ENCODE results near the gene PVALEF. TPM values are rescaled to one million over a fixed set of nuclear protein-coding genes. Genes with fewer than 3 reads are reported as not detected.
"Not testable (repeated sequence)": the region's sequence is repeated elsewhere in the genome, so short reads cannot be mapped to it uniquely, and the experiment has no call there.

PVALEF gene
- total RNA-seq, 1 donor from 2014 or later, result not detected

DNA sequence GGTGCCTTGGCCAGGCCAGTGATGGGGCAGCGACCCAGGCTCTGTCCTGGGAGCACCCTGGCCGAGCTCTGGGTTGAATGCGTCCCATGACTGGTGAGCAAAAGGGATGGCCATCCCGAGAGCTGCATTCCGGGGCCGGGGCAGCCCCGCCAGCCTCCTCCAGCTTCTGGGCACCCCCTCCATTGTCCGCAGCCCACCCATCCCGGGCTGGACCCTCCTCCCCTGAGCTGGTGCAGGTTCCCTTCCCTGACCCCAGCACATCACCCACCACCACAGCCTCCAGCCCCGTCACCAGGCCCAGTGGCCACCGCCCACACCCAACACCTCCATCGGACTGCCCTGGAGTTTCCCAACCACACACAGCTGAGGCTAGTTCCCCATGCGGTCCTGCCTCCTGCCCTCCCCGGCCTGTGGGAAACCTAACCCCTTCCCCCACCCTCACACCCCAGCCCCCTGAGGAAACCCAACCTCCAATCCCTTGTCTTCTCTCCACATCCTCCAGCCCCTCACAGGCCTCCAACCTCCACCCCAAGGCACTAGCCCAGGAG, 16.2 kb upstream of the PVALEF start:
- intact Hi-C loops (cut with DNase I), result no loop called here
- ATAC-seq, result peak; percentile 75
- DNase-seq, result no peak
- no peaks in the 10 kb centered on the region for H3K36me3 ChIP-seq
- H3K27ac ChIP-seq, result no peak overlapping the region
- TF ChIP-seq, protein P1, sequence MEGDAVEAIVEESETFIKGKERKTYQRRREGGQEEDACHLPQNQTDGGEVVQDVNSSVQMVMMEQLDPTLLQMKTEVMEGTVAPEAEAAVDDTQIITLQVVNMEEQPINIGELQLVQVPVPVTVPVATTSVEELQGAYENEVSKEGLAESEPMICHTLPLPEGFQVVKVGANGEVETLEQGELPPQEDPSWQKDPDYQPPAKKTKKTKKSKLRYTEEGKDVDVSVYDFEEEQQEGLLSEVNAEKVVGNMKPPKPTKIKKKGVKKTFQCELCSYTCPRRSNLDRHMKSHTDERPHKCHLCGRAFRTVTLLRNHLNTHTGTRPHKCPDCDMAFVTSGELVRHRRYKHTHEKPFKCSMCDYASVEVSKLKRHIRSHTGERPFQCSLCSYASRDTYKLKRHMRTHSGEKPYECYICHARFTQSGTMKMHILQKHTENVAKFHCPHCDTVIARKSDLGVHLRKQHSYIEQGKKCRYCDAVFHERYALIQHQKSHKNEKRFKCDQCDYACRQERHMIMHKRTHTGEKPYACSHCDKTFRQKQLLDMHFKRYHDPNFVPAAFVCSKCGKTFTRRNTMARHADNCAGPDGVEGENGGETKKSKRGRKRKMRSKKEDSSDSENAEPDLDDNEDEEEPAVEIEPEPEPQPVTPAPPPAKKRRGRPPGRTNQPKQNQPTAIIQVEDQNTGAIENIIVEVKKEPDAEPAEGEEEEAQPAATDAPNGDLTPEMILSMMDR (IDR thresholded peaks at IDR 0.05), result no peak
- H3K27me3 ChIP-seq, result no peaks in the 10 kb centered on the region
- peaks cover 9% of the 10 kb centered on the region for H3K4me1 ChIP-seq
- H3K9me3 ChIP-seq, result no peaks in the 10 kb centered on the region
- H3K4me3 ChIP-seq, result no peak overlapping the region

DNA sequence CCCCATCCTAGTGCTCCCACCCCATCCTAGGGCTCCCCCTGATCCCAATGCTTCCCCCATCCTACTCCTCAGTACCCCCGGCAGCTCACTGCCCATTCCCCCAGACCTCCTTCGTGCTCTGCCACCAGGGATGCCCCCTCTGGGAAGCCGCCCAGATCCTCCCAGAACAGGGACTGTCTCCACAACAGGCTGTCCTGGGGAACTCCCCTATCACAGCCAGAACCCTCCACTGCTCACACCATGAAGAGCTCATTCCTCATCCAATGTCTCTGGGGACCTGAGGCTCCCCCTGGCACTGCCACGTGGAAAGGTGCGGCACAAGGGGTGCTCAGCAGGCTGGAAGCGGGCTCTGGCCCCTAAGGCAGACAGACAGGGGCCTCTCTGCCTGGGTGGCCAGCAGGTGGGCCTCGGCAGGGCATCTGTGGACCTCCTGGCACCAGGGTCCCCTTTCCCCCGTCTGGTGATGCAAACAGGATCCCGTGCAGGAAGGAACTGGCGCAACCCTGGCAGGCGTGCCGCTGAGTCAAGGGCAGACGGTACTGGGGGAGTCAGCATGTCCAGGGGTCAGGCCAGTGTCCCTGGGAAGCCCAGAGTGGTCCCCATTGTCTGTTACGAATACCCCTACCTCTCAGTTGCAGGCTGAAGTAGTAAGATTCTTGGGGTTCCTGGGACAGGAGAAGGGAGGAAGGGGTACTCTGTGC, 14.8 kb upstream of the PVALEF start:
- peaks cover 9% of the 10 kb centered on the region for H3K4me1 ChIP-seq
- DNase-seq, result peak; percentile 82
- intact Hi-C loops (cut with DNase I), result no loop called here
- H3K27ac ChIP-seq, result no peak overlapping the region
- no peaks in the 10 kb centered on the region for H3K36me3 ChIP-seq
- TF ChIP-seq, protein P1 (IDR thresholded peaks at IDR 0.05), result no peak
- no peaks in the 10 kb centered on the region for H3K27me3 ChIP-seq
- peak; percentile 72 for ATAC-seq
- no peaks in the 10 kb centered on the region for H3K9me3 ChIP-seq
- peak overlapping the region; percentile 10 for H3K4me3 ChIP-seq

DNA sequence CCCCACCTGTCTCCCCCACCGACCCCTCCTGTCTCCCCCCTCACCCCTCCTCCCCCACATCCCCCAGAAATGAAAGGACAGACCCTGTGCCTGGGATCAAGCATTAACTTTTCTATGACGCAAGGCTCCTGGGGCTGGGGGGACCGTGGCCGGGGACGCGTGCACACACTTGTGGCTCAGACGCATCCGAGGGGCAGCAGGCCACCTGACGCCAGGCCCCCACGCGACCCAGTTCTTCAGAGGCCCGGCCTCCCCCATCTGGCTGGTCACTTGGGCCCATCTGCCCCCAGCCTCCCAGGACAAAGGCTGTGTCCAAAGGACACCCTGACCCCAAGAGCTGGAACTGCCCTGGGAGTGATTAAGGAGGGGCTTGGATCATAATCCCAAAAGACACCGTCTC, 14.0 kb upstream of the PVALEF start:
- no peak overlapping the region for H3K27ac ChIP-seq
- H3K36me3 ChIP-seq, result no peaks in the 10 kb centered on the region
- intact Hi-C loops (cut with DNase I), result no loop called here
- no peaks in the 10 kb centered on the region for H3K9me3 ChIP-seq
- TF ChIP-seq, protein P1 (IDR thresholded peaks at IDR 0.05), result no peak
- peaks cover 9% of the 10 kb centered on the region for H3K4me1 ChIP-seq
- H3K27me3 ChIP-seq, result no peaks in the 10 kb centered on the region
- ATAC-seq (no peak), DNase-seq (no peak)
- H3K4me3 ChIP-seq, result no peak overlapping the region

DNA sequence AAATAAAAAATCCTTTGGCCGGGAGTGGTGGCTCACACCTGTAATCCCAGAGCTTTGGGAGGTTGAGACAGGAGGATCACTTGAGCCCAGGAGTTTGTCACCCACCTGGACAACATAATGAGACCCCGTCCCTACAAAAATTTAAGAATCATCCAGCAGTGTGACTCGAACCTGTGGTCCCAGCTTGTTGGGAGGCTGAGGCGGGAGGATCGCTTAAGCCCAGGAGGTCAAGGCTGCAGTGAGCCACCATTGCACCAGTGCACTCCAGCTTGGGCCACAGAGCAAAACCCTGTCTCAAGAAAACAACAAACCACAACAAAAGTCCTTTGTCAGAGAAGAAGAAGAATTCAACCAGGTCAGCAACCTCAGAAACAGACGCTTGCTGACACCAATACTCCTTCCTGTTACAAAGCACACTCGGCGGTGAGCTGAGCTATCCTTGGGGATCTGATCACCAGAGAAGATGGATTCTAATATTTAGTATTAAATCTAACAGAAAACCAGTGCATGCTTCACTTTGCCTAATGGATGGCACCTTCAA, 12.9 kb upstream of the PVALEF start:
- H3K4me1 ChIP-seq, result peaks cover 9% of the 10 kb centered on the region
- intact Hi-C loops (cut with DNase I), result no loop called here
- ATAC-seq, result no peak
- no peak overlapping the region for H3K4me3 ChIP-seq
- no peaks in the 10 kb centered on the region for H3K36me3 ChIP-seq
- DNase-seq, result no peak
- H3K27me3 ChIP-seq, result no peaks in the 10 kb centered on the region
- H3K9me3 ChIP-seq, result no peaks in the 10 kb centered on the region
- H3K27ac ChIP-seq, result no peak overlapping the region
- TF ChIP-seq, protein P1 (IDR thresholded peaks at IDR 0.05), result no peak

DNA sequence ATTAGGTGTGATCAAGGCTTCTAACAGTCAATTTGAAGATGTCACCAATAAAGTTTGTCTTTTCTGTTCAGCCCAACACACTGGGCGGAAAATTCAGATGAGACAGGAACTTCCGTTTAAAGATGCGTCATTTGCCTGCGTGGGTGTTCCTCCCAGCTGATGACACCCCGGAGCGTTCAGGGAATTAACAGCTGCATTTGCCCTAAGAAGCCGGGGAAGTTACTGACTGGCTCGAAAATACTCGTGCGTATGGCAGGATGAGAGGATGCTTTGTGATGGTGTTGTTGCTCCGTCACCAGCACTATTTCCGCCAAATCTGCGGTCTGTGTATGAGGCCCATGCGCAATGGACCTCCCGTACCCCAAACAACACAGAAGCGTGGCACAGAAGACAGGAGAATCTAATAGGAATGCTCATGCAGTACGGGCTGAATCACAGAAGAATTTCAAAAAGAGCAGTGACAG, 11.9 kb upstream of the PVALEF start:
- no peaks in the 10 kb centered on the region for H3K36me3 ChIP-seq
- intact Hi-C loops (cut with DNase I), result no loop called here
- no peaks in the 10 kb centered on the region for H3K27me3 ChIP-seq
- no peaks in the 10 kb centered on the region for H3K9me3 ChIP-seq
- H3K4me1 ChIP-seq, result peaks cover 9% of the 10 kb centered on the region
- TF ChIP-seq, protein P1 (IDR thresholded peaks at IDR 0.05), result no peak
- H3K4me3 ChIP-seq, result no peak overlapping the region
- peak; percentile 33 for ATAC-seq
- no peak for DNase-seq
- no peak overlapping the region for H3K27ac ChIP-seq

DNA sequence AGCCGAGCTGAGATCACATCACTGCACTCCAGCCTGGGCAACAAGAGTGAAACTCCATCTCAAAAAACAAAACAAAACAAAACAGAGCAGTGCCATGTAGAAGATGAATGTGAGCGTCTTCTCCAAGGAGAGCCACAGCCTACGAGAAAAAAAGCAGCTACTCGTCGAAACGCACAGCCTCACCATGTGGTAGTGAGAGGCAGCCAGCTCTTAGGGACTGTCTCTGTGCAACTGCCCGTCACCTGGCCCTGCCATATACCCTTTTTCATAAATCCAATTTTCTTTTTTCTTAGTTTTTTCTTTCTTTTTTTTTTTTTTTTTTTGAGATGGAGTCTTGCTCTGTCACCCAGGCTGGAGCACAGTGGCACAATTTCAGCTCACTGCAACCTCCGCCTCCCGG, 11.3 kb upstream of the PVALEF start:
- H3K36me3 ChIP-seq; H3K4me1 ChIP-seq; DNase-seq; ATAC-seq; H3K9me3 ChIP-seq; intact Hi-C loops (cut with DNase I); H3K27ac ChIP-seq; H3K4me3 ChIP-seq; H3K27me3 ChIP-seq: not testable (repeated sequence)

Measured in upper lobe of right lung (tissue), 1 donor.